ENCODE results near the gene KAT6B. TPM values are rescaled to one million over a fixed set of nuclear protein-coding genes. Genes with fewer than 3 reads are reported as not detected.

Gene KAT6B
- total RNA-seq, 1 donor from 2014 or later: 41.0 TPM

GRCh38 chr10:74821501-74821900 lies 4.9 kb upstream of the KAT6B start:
- H3K4me1 ChIP-seq: peaks cover 38% of the 10 kb centered on the region
- peaks cover 11% of the 10 kb centered on the region for H3K9me3 ChIP-seq (replicated peaks)
- peak overlapping the region; percentile 96 for H3K27ac ChIP-seq (replicated peaks)
- intact Hi-C loops (cut with micrococcal nuclease): no loop called here
- no peak for TF ChIP-seq CTCF (IDR thresholded peaks at IDR 0.05; ENCODE audit: borderline replicate concordance)
- H3K36me3 ChIP-seq: no peaks in the 10 kb centered on the region
- no peak overlapping the region for H3K4me3 ChIP-seq
- DNase-seq: no peak
- no peaks in the 10 kb centered on the region for H3K27me3 ChIP-seq (ENCODE audit: low read depth)

- TF ChIP-seq CTCF (IDR thresholded peaks at IDR 0.05; ENCODE audit: borderline replicate concordance): no peak
- intact Hi-C loops (cut with micrococcal nuclease): no loop called here
- Histone ChIP-seq H3K4me1 (peaks cover 39% of the 10 kb centered on the region), H3K36me3 (no peaks in the 10 kb centered on the region), H3K9me3 (replicated peaks) (peaks cover 6% of the 10 kb centered on the region), H3K4me3 (no peak overlapping the region), H3K27me3 (ENCODE audit: low read depth) (no peaks in the 10 kb centered on the region), H3K27ac (replicated peaks) (peak overlapping the region; percentile 96)
- DNase-seq: no peak
Observed at GRCh38 chr10:74822101-74822500, 4.3 kb upstream of the KAT6B start.

- TF ChIP-seq CTCF (IDR thresholded peaks at IDR 0.05; ENCODE audit: borderline replicate concordance): no peak
- DNase-seq: no peak
- peaks cover 44% of the 10 kb centered on the region for H3K4me1 ChIP-seq
- no peaks in the 10 kb centered on the region for H3K27me3 ChIP-seq (ENCODE audit: low read depth)
- H3K36me3 ChIP-seq: no peaks in the 10 kb centered on the region
- peak overlapping the region; percentile 96 for H3K27ac ChIP-seq (replicated peaks)
- peaks cover 1% of the 10 kb centered on the region for H3K9me3 ChIP-seq (replicated peaks)
- intact Hi-C loops (cut with micrococcal nuclease): no loop called here
- H3K4me3 ChIP-seq: no peak overlapping the region
Observed at GRCh38 chr10:74822521-74823089, 3.8 kb upstream of the KAT6B start.

- no peak overlapping the region for H3K4me3 ChIP-seq
- intact Hi-C loops (cut with micrococcal nuclease): no loop called here
- H3K27ac ChIP-seq (replicated peaks): peak overlapping the region; percentile 96
- TF ChIP-seq CTCF (IDR thresholded peaks at IDR 0.05; ENCODE audit: borderline replicate concordance): no peak
- H3K36me3 ChIP-seq: no peaks in the 10 kb centered on the region
- H3K27me3 ChIP-seq (ENCODE audit: low read depth): no peaks in the 10 kb centered on the region
- H3K9me3 ChIP-seq (replicated peaks): no peaks in the 10 kb centered on the region
- DNase-seq: no peak
- H3K4me1 ChIP-seq: peaks cover 56% of the 10 kb centered on the region
Observed at GRCh38 chr10:74823791-74824183, 2.6 kb upstream of the KAT6B start.

- Histone ChIP-seq H3K4me1 (peaks cover 61% of the 10 kb centered on the region), H3K27me3 (ENCODE audit: low read depth) (no peaks in the 10 kb centered on the region), H3K9me3 (replicated peaks) (no peaks in the 10 kb centered on the region), H3K36me3 (no peaks in the 10 kb centered on the region), H3K27ac (replicated peaks) (peak overlapping the region; percentile 96), H3K4me3 (peak overlapping the region; percentile 96)
- intact Hi-C loops (cut with micrococcal nuclease): no loop called here
- TF ChIP-seq CTCF (IDR thresholded peaks at IDR 0.05; ENCODE audit: borderline replicate concordance): no peak
- no peak for DNase-seq
Observed at GRCh38 chr10:74824184-74824899, 2.1 kb upstream of the KAT6B start.
